Naive thymus-derived CD8-positive, alpha-beta T cell (primary cell): ENCODE results near the gene DNAJC3. TPM values are rescaled to one million over a fixed set of nuclear protein-coding genes. Genes with fewer than 3 reads are reported as not detected.

ENCODE experiments used
- ATAC-seq, 2 donors: fragments of 150-1000 bp; cut with Tn5 transposase in 1 of 2; sonication (Bioruptor Pico), chemical (Tn5 transposase) in 1 of 2; 1 replicate in 1 of 2; 2 replicates in 1 of 2; pipeline ENCODE4 v1.10.0; 2021; ENCODE audit warnings: mild to moderate bottlenecking in 2 of 2, moderate library complexity in 2 of 2
- POLR2A ChIA-PET: fragments of 350-600 bp; sonication (Branson Sonifier 250); formaldehyde crosslinking; loops from one replicate; lab custom pipeline; 2021; ENCODE audit warnings: antibody characterized with exemption; lab: Charles Lee
- DNase-seq, 10 donors: peaks; one replicate each; pipeline versions ENCODE4 v3.0.0 to v3.0.0-alpha.2; 2020 to 2022
- H3K27ac Mint-ChIP-seq, 10 donors: one replicate each; pipeline ENCODE4 v1.8.0; 2020 to 2022; ENCODE audit warnings: mild to moderate bottlenecking in 10 of 10, mixed read lengths in 10 of 10, moderate library complexity in 4 of 10, inconsistent platforms in 1 of 10
- H3K27me3 Mint-ChIP-seq, 5 donors: one replicate each; pipeline ENCODE4 v1.8.0; 2021 to 2022; ENCODE audit warnings: mixed read lengths in 5 of 5
- H3K36me3 Mint-ChIP-seq, 3 donors: one replicate each; pipeline ENCODE4 v1.8.0; 2020 to 2022; ENCODE audit warnings: mixed read lengths in 3 of 3, mild to moderate bottlenecking in 2 of 3, inconsistent platforms in 1 of 3
- H3K4me1 Mint-ChIP-seq, 4 donors: one replicate each; pipeline ENCODE4 v1.8.0; 2021 to 2022; ENCODE audit warnings: mixed read lengths in 4 of 4
- H3K4me3 Mint-ChIP-seq, 10 donors: one replicate each; pipeline ENCODE4 v1.8.0; 2020 to 2022; ENCODE audit warnings: mild to moderate bottlenecking in 10 of 10, mixed read lengths in 10 of 10, moderate library complexity in 6 of 10, inconsistent platforms in 1 of 10
- H3K9me3 Mint-ChIP-seq, 9 donors: one replicate each; pipeline ENCODE4 v1.8.0; 2020 to 2022; ENCODE audit warnings: mixed read lengths in 9 of 9, mild to moderate bottlenecking in 3 of 9, inconsistent platforms in 1 of 9, moderate library complexity in 1 of 9
- polyA plus RNA-seq, 3 donors: library from polyadenylated mRNA; unstranded; fragments of 300-500 nt; fragmentation: Illumina TruSeq; gene quantifications; one replicate each; pipeline ENCODE4 v1.2.3, GENCODE V29; 2021
- total RNA-seq, 8 experiments: library from RNA in 2 of 8; stranded (reverse) in 2 of 8; gene quantifications; one replicate each; pipeline ENCODE4 v1.2.3 and lab custom pipeline; 2021 to 2026

DNAJC3 gene
- total and polyA plus RNA-seq, 5 experiments from 2014 or later, result 11.3 to 18.5 (median 17.0) TPM

DNA sequence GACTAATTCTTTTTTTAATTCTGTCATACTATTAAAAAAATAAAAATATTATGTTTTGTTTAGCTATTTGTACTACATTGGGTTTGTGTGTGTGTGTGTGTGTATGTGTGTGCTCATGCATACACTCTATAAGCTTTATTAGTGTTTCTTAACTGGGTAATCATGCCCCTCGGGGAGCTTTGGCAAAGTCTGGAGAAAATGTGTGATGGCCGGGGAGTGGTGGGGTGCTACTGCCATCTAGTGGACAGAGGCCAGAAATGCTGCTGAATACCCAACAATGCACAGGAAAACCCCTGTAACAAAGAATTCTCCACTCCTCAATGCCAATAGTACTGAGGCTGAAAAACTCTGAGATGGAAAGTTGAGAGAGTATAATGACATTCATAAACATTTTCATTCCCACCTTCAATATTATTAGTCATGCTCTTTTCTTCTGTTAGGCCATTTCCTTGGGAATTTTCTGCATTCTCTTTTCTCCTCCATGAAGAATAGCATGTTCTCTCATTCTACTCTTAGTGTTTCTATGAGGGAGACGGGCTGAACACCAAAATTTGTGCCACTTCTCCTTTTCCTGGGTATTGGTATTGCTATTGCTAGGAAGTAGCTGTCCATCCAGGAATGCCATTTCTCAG is 157.3 kb downstream of the DNAJC3 start:
- peak; percentile 55 to 58 for ATAC-seq
- peaks cover 0 to 6% (median 2%) of the 10 kb centered on the region in 3 donors for H3K36me3 Mint-ChIP-seq
- no peak overlapping the region for H3K27ac Mint-ChIP-seq
- peaks cover 0 to 2% (median under 1%) of the 10 kb centered on the region in 4 donors for H3K4me1 Mint-ChIP-seq
- POLR2A ChIA-PET, result no interaction called here
- peaks cover 0 to 20% (median 16%) of the 10 kb centered on the region in 5 donors for H3K27me3 Mint-ChIP-seq
- peak; percentile 38 to 71 (median 60) for DNase-seq
- H3K9me3 Mint-ChIP-seq, result peaks cover 0 to 14% (median 5%) of the 10 kb centered on the region in 9 donors
- no peak overlapping the region for H3K4me3 Mint-ChIP-seq

DNA sequence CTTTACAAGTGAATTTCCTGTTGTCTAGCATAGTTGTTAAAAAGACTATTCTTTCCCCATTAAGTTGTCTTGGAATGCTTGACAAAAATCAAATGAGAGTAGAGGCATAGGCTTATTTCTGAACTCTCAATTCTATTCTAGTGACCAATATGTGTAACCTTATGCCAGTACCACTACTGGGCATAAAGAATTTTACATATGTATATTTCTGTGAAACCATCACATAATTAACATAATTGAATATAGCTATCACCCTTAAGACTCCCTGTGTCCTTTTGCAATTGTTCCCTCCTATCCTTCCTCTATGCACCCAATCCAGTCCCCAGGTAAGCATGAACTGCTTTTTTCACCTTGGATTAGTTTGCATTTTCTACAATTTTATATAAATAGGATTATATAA is 165.0 kb downstream of the DNAJC3 start:
- Mint-ChIP-seq H3K36me3 (peaks cover 0 to 6% (median 2%) of the 10 kb centered on the region in 3 donors), H3K27me3 (peaks cover 2 to 32% (median 7%) of the 10 kb centered on the region in 5 donors), H3K27ac (no peak overlapping the region), H3K4me3 (no peak overlapping the region), H3K4me1 (no peaks in the 10 kb centered on the region), H3K9me3 (peaks cover 0 to 18% (median 5%) of the 10 kb centered on the region in 9 donors)
- POLR2A ChIA-PET, result no interaction called here
- DNase-seq (no peak), ATAC-seq (no peak)

DNA sequence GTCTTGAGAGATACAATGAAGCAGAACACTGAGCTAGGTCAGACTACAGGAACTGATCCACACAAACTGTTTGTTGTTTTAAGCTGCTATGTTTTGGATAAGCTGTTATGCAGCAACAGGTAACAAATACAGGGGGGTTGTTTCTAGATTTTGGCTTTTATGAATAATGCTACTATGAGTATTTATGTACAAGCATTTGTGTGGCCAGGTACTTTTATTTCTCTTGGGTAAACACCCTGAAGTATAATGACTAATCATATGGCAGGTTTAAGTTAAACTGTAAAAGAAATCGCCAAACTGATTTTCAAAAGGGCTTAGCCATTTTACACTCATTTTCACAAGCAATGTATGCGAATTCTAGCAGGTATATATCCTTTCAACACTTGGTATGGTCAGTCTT is 166.0 kb downstream of the DNAJC3 start:
- Mint-ChIP-seq H3K27ac (no peak overlapping the region), H3K4me1 (no peaks in the 10 kb centered on the region), H3K36me3 (peaks cover 0 to 6% (median 2%) of the 10 kb centered on the region in 3 donors), H3K4me3 (no peak overlapping the region), H3K27me3 (peaks cover 2 to 33% (median 6%) of the 10 kb centered on the region in 5 donors), H3K9me3 (peaks cover 0 to 18% (median 5%) of the 10 kb centered on the region in 9 donors)
- no peak for DNase-seq
- POLR2A ChIA-PET, result no interaction called here
- ATAC-seq, result no peak

Other genes starting within 250 kb of the DNAJC3 start
- gene CLDN10, start 124.4 kb upstream of the DNAJC3 start, total RNA-seq, result not detected
- not detected for gene CLDN10, start 124.4 kb upstream of the DNAJC3 start, polyA plus RNA-seq
- gene DZIP1, start 32.4 kb upstream of the DNAJC3 start, total RNA-seq, result not detected
- not detected for gene DZIP1, start 32.4 kb upstream of the DNAJC3 start, polyA plus RNA-seq